CD4-positive, CD25-positive, alpha-beta regulatory T cell (primary cell): ENCODE data around the gene SHC3. TPM values are rescaled to one million over a fixed set of nuclear protein-coding genes. Genes with fewer than 3 reads are reported as not detected.

Experiments
- ATAC-seq, 2 donors: fragments of 150-1000 bp; cut with Tn5 transposase; one replicate each; pipeline ENCODE4 v1.10.0; 2021; ENCODE audit warnings: low read depth in 2 of 2, moderate number of reproducible peaks in 2 of 2, moderate library complexity in 1 of 2
- DNase-seq, 3 donors: peaks; one replicate each; pipeline versions ENCODE4 v3.0.0 to v3.0.0-alpha.2; 2012 to 2022; ENCODE audit warnings: mixed read lengths in 1 of 3
- H3K27ac ChIP-seq: one replicate; pipeline ENCODE4 v1.7.0; 2013; ENCODE audit warnings: mild to moderate bottlenecking, low read length; ENCODE audit not compliant: insufficient read depth, poor library complexity, severe bottlenecking
- H3K27me3 ChIP-seq: one replicate; pipeline ENCODE4 v1.7.0; 2013; ENCODE audit warnings: low read length; ENCODE audit not compliant: control insufficient read depth, insufficient read depth
- H3K36me3 ChIP-seq: one replicate; pipeline ENCODE4 v1.7.0; 2013; ENCODE audit warnings: mild to moderate bottlenecking, low read length, moderate library complexity; ENCODE audit not compliant: control insufficient read depth, insufficient read depth
- H3K4me1 ChIP-seq: 2 replicates; pipeline ENCODE4 v1.7.0; 2013; ENCODE audit warnings: mild to moderate bottlenecking, low read length; ENCODE audit not compliant: insufficient read depth, control insufficient read depth, poor library complexity, severe bottlenecking
- H3K4me3 ChIP-seq: one replicate; pipeline ENCODE4 v1.7.0; 2013; ENCODE audit warnings: low read depth, mild to moderate bottlenecking, low read length, moderate library complexity
- H3K9me3 ChIP-seq, 2 experiments: 1 replicate in 1 of 2; 2 replicates in 1 of 2; pipeline ENCODE4 v1.7.0; 2013; ENCODE audit warnings: low read length in 2 of 2, mild to moderate bottlenecking in 1 of 2, moderate library complexity in 1 of 2; ENCODE audit not compliant: control insufficient read depth in 2 of 2
- H3K27ac Mint-ChIP-seq, 3 donors: one replicate each; pipeline ENCODE4 v1.8.0; 2020 to 2022; ENCODE audit warnings: mild to moderate bottlenecking in 3 of 3, mixed read lengths in 3 of 3, moderate library complexity in 2 of 3
- H3K27me3 Mint-ChIP-seq: one replicate; pipeline ENCODE4 v1.8.0; 2022; ENCODE audit warnings: mild to moderate bottlenecking, mixed read lengths
- H3K36me3 Mint-ChIP-seq: one replicate; pipeline ENCODE4 v1.8.0; 2020; ENCODE audit warnings: mixed read lengths
- H3K4me1 Mint-ChIP-seq, 4 donors: one replicate each; pipeline ENCODE4 v1.8.0; 2020 to 2022; ENCODE audit warnings: mixed read lengths in 4 of 4, mild to moderate bottlenecking in 1 of 4
- H3K4me3 Mint-ChIP-seq, 4 donors: one replicate each; pipeline ENCODE4 v1.8.0; 2020 to 2022; ENCODE audit warnings: mild to moderate bottlenecking in 4 of 4, mixed read lengths in 4 of 4, moderate library complexity in 3 of 4
- H3K9me3 Mint-ChIP-seq, 7 donors: one replicate each; pipeline ENCODE4 v1.8.0; 2020 to 2022; ENCODE audit warnings: mixed read lengths in 7 of 7, mild to moderate bottlenecking in 3 of 7, moderate library complexity in 2 of 7
- polyA plus RNA-seq, 4 donors: library from polyadenylated mRNA; unstranded; fragments of 300-500 nt; fragmentation: Illumina TruSeq; gene quantifications; one replicate each; pipeline ENCODE4 v1.2.3, GENCODE V29; 2021
- total RNA-seq: library from RNA; stranded (reverse); gene quantifications from one replicate; pipeline ENCODE4 v1.2.3, GENCODE V29; 2022

The SHC3 gene
- total and polyA plus RNA-seq, 5 donors from 2014 or later, result not detected

- no peaks in the 10 kb centered on the region for H3K9me3 Mint-ChIP-seq
- no peaks in the 10 kb centered on the region for H3K27me3 Mint-ChIP-seq
- no peak overlapping the region for H3K27ac Mint-ChIP-seq
- no peaks in the 10 kb centered on the region for H3K4me1 ChIP-seq
- no peak for ATAC-seq
- H3K4me1 Mint-ChIP-seq, result no peaks in the 10 kb centered on the region
- peaks cover 4% of the 10 kb centered on the region for H3K27me3 ChIP-seq
- no peak overlapping the region for H3K27ac ChIP-seq
- no peaks in the 10 kb centered on the region for H3K9me3 ChIP-seq
- H3K4me3 Mint-ChIP-seq, result no peak overlapping the region
- no peak for DNase-seq
- no peaks in the 10 kb centered on the region for H3K36me3 Mint-ChIP-seq
- no peak overlapping the region for H3K4me3 ChIP-seq
- no peaks in the 10 kb centered on the region for H3K36me3 ChIP-seq
These were observed 201.7 kb downstream of the SHC3 start for GRCh38 chr9:88976890-88977257.

- no peak for ATAC-seq
- Mint-ChIP-seq H3K27ac (no peak overlapping the region), H3K27me3 (peaks cover 2% of the 10 kb centered on the region), H3K9me3 (peaks cover 0 to under 1% (median 0%) of the 10 kb centered on the region in 7 donors), H3K36me3 (no peaks in the 10 kb centered on the region), H3K4me1 (no peaks in the 10 kb centered on the region), H3K4me3 (no peak overlapping the region)
- no peaks in the 10 kb centered on the region for H3K36me3 ChIP-seq
- no peak for DNase-seq
- no peaks in the 10 kb centered on the region for H3K9me3 ChIP-seq
- H3K4me3 ChIP-seq, result no peak overlapping the region
- H3K4me1 ChIP-seq, result no peaks in the 10 kb centered on the region
- H3K27ac ChIP-seq, result no peak overlapping the region
- peaks cover 4% of the 10 kb centered on the region for H3K27me3 ChIP-seq
These were observed 202.4 kb downstream of the SHC3 start for GRCh38 chr9:88975966-88976889.

- H3K9me3 Mint-ChIP-seq, result peaks cover 0 to 1% (median 0%) of the 10 kb centered on the region in 7 donors
- Histone ChIP-seq H3K36me3 (no peaks in the 10 kb centered on the region), H3K9me3 (no peaks in the 10 kb centered on the region), H3K4me3 (no peak overlapping the region), H3K4me1 (no peaks in the 10 kb centered on the region), H3K27ac (no peak overlapping the region), H3K27me3 (peaks cover 4% of the 10 kb centered on the region)
- ATAC-seq, result no peak
- H3K27ac Mint-ChIP-seq, result no peak overlapping the region
- no peak for DNase-seq
- H3K4me3 Mint-ChIP-seq, result no peak overlapping the region
- H3K27me3 Mint-ChIP-seq, result peaks cover 5% of the 10 kb centered on the region
- no peaks in the 10 kb centered on the region for H3K36me3 Mint-ChIP-seq
- H3K4me1 Mint-ChIP-seq, result no peaks in the 10 kb centered on the region
These were observed 204.0 kb downstream of the SHC3 start for GRCh38 chr9:88974641-88975040.

- no peak overlapping the region for H3K4me3 Mint-ChIP-seq
- H3K27ac Mint-ChIP-seq, result no peak overlapping the region
- H3K36me3 Mint-ChIP-seq, result no peaks in the 10 kb centered on the region
- H3K4me3 ChIP-seq, result no peak overlapping the region
- no peak overlapping the region for H3K27ac ChIP-seq
- peaks cover 4% of the 10 kb centered on the region for H3K27me3 ChIP-seq
- no peaks in the 10 kb centered on the region for H3K4me1 ChIP-seq
- DNase-seq, result no peak
- no peak for ATAC-seq
- H3K9me3 ChIP-seq, result no peaks in the 10 kb centered on the region
- no peaks in the 10 kb centered on the region for H3K4me1 Mint-ChIP-seq
- H3K36me3 ChIP-seq, result no peaks in the 10 kb centered on the region
- H3K9me3 Mint-ChIP-seq, result peaks cover 0 to 1% (median 0%) of the 10 kb centered on the region in 7 donors
- peaks cover 5% of the 10 kb centered on the region for H3K27me3 Mint-ChIP-seq
These were observed 205.2 kb downstream of the SHC3 start for GRCh38 chr9:88973281-88974045.

GRCh38 chr9:88972401-88972800, 206.2 kb downstream of the SHC3 start:
- Mint-ChIP-seq H3K36me3 (no peaks in the 10 kb centered on the region), H3K27ac (no peak overlapping the region), H3K27me3 (peaks cover 5% of the 10 kb centered on the region), H3K4me1 (no peaks in the 10 kb centered on the region), H3K4me3 (no peak overlapping the region), H3K9me3 (peaks cover 0 to 1% (median 0%) of the 10 kb centered on the region in 7 donors)
- H3K4me1 ChIP-seq, result no peaks in the 10 kb centered on the region
- no peak overlapping the region for H3K27ac ChIP-seq
- no peaks in the 10 kb centered on the region for H3K9me3 ChIP-seq
- H3K4me3 ChIP-seq, result no peak overlapping the region
- DNase-seq (no peak), ATAC-seq (no peak)
- H3K36me3 ChIP-seq, result no peaks in the 10 kb centered on the region
- peaks cover 4% of the 10 kb centered on the region for H3K27me3 ChIP-seq

- Mint-ChIP-seq H3K36me3 (no peaks in the 10 kb centered on the region), H3K4me3 (no peak overlapping the region), H3K9me3 (peaks cover 0 to 1% (median 0%) of the 10 kb centered on the region in 7 donors), H3K4me1 (no peaks in the 10 kb centered on the region), H3K27ac (peak overlapping the region in 1 of 3 donors; percentile 86), H3K27me3 (peaks cover 5% of the 10 kb centered on the region)
- H3K36me3 ChIP-seq, result no peaks in the 10 kb centered on the region
- H3K27ac ChIP-seq, result no peak overlapping the region
- no peak overlapping the region for H3K4me3 ChIP-seq
- no peaks in the 10 kb centered on the region for H3K9me3 ChIP-seq
- no peaks in the 10 kb centered on the region for H3K4me1 ChIP-seq
- DNase-seq (no peak), ATAC-seq (no peak)
- no peaks in the 10 kb centered on the region for H3K27me3 ChIP-seq
These were observed 207.3 kb downstream of the SHC3 start for GRCh38 chr9:88971131-88971960.

- no peaks in the 10 kb centered on the region for H3K27me3 ChIP-seq
- no peak overlapping the region for H3K27ac ChIP-seq
- no peaks in the 10 kb centered on the region for H3K4me1 Mint-ChIP-seq
- no peaks in the 10 kb centered on the region for H3K4me1 ChIP-seq
- ATAC-seq (no peak), DNase-seq (no peak)
- no peaks in the 10 kb centered on the region for H3K9me3 ChIP-seq
- no peak overlapping the region for H3K4me3 Mint-ChIP-seq
- H3K9me3 Mint-ChIP-seq, result peaks cover 0 to 1% (median 0%) of the 10 kb centered on the region in 7 donors
- no peak overlapping the region for H3K4me3 ChIP-seq
- no peaks in the 10 kb centered on the region for H3K36me3 ChIP-seq
- H3K27ac Mint-ChIP-seq, result no peak overlapping the region
- peaks cover 5% of the 10 kb centered on the region for H3K27me3 Mint-ChIP-seq
- H3K36me3 Mint-ChIP-seq, result no peaks in the 10 kb centered on the region
These were observed 208.8 kb downstream of the SHC3 start for GRCh38 chr9:88969646-88970373.
